ENCODE results near the gene GAB1. TPM values are rescaled to one million over a fixed set of nuclear protein-coding genes. Genes with fewer than 3 reads are reported as not detected.

The GAB1 gene
- total and polyA plus RNA-seq, 2 of the 13 experiments (the other 11 are each of a cell fraction or from before 2014, with no cell fraction given) = 8.7 to 14.7 TPM

DNA sequence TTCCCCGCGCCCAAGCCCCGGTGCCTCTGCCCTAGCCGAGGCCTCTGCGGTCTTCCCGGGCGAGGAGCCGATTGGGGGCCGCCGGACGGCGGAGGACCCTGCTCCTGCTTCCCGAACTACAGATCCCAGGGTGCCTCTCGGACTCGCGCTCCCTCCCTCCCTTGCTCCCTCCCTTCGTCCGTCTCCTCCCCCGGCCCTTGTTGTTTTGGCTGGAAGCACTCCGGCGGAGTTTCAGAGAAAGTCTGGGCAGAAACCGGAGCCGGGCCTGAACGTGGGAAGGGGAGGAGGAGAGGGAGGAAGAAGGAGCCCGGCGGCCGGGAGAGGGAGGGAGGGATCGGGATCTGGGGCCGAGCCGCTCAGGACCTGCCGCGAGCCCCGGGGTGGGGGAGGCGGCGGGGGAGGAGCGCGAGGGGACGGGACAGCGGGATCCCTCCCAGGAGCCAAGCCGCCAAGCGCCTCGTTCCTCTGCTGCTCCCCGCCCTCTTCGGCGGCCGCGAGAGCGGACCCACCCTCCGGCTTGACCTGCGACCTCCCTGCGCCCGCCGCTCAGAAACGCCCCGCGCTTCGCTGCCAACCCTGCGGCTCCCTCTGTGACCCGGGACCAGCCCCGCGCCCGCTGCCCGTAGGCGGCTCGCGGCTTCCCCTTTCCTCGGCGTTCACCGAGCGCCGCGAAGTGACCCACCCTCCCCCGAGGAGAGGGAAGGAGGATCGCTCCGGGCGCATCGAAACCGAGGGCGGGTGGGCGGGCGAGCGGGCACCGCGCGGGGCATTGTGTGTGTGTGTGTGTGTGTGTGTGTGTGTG lies 496 bp upstream of the GAB1 start (continued):
- TF ChIP-seq FOSL2 (CRISPR knock-in tag; IDR thresholded peaks at IDR 0.05) = no peak
- TF ChIP-seq NR2F1 (CRISPR knock-in tag; IDR thresholded peaks at IDR 0.05) = peak in 1 of 2 experiments; percentile 54; a peak in 2 of 4 replicates
- TF ChIP-seq KLF15 (CRISPR knock-in tag; IDR thresholded peaks at IDR 0.05; ENCODE audit: borderline replicate concordance) = no peak
- no peak for TF ChIP-seq KDM6A (CRISPR knock-in tag; IDR thresholded peaks at IDR 0.05; ENCODE audit: low read depth)
- no peak for TF ChIP-seq ZNF788 (CRISPR knock-in tag; IDR thresholded peaks at IDR 0.05; ENCODE audit: borderline replicate concordance)
- no peak for TF ChIP-seq MLX (CRISPR knock-in tag; IDR thresholded peaks at IDR 0.05)
- no peak for TF ChIP-seq ZKSCAN5 (CRISPR knock-in tag; IDR thresholded peaks at IDR 0.05)
- no peak for TF ChIP-seq TCF12 (IDR thresholded peaks at IDR 0.05)
- no peak for TF ChIP-seq TCF12 (CRISPR knock-in tag; IDR thresholded peaks at IDR 0.05)
- no peak for TF ChIP-seq ZNF343 (CRISPR knock-in tag; IDR thresholded peaks at IDR 0.05)
- TF ChIP-seq KLF16 (CRISPR knock-in tag; IDR thresholded peaks at IDR 0.05) = peak in 1 of 2 experiments; percentile 77; a peak in 2 of 4 replicates
- peak; percentile 83 for TF ChIP-seq GABPB1 (CRISPR knock-in tag; IDR thresholded peaks at IDR 0.05)
- peak; percentile 78 for TF ChIP-seq TBX2 (CRISPR knock-in tag; IDR thresholded peaks at IDR 0.05; ENCODE audit: borderline replicate concordance)
- peak; percentile 90 for TF ChIP-seq ZNF263 (CRISPR knock-in tag; IDR thresholded peaks at IDR 0.05)
- no peak for TF ChIP-seq ZZZ3 (CRISPR knock-in tag; IDR thresholded peaks at IDR 0.05; ENCODE audit: borderline replicate concordance)
- no peak for TF ChIP-seq SIX1 (CRISPR knock-in tag; IDR thresholded peaks at IDR 0.05; ENCODE audit: borderline replicate concordance)
- TF ChIP-seq MAF1 (CRISPR knock-in tag; IDR thresholded peaks at IDR 0.05; ENCODE audit: borderline replicate concordance) = no peak
- TF ChIP-seq KLF6 (CRISPR knock-in tag; IDR thresholded peaks at IDR 0.05) = 0 out of 2 replicates have a peak, but pooled peaks have one; percentile 67
- TF ChIP-seq MAX (IDR thresholded peaks at IDR 0.05) = peak; percentile 39; the same call in 1 of the 2 replicates
- no peak for TF ChIP-seq ZNF660 (CRISPR knock-in tag; IDR thresholded peaks at IDR 0.05; ENCODE audit: borderline replicate concordance, low read depth)
- peak; percentile 77 for TF ChIP-seq RBFOX2 (IDR thresholded peaks at IDR 0.05; ENCODE audit: low read depth, low read length)
- no peak for TF ChIP-seq ZBTB10 (CRISPR knock-in tag; IDR thresholded peaks at IDR 0.05; ENCODE audit: borderline replicate concordance)
- TF ChIP-seq ZNF749 (CRISPR knock-in tag; IDR thresholded peaks at IDR 0.05; ENCODE audit: borderline replicate concordance) = no peak
- TF ChIP-seq ARID3A (IDR thresholded peaks at IDR 0.05; ENCODE audit: low read depth, low read length) = no peak
